ENCODE results near the gene CISH.

GRCh38 chr3:50630877-50631276, 19.3 kb upstream of the CISH start:
- TF ChIP-seq EZH2 (IDR thresholded peaks at IDR 0.05) = no peak
- TF ChIP-seq POLR2AphosphoS5 (IDR thresholded peaks at IDR 0.05; ENCODE audit: borderline replicate concordance, low read depth, low read length) = no peak
- no peak for TF ChIP-seq FOXP2 (optimal IDR thresholded peaks at IDR 0.05; ENCODE audit: control extremely low read depth, extremely low read length, insufficient read depth)

Measured in SK-N-MC (cell line).